Measurements from ENCODE around the gene INTS1.

- TF ChIP-seq, protein P1, sequence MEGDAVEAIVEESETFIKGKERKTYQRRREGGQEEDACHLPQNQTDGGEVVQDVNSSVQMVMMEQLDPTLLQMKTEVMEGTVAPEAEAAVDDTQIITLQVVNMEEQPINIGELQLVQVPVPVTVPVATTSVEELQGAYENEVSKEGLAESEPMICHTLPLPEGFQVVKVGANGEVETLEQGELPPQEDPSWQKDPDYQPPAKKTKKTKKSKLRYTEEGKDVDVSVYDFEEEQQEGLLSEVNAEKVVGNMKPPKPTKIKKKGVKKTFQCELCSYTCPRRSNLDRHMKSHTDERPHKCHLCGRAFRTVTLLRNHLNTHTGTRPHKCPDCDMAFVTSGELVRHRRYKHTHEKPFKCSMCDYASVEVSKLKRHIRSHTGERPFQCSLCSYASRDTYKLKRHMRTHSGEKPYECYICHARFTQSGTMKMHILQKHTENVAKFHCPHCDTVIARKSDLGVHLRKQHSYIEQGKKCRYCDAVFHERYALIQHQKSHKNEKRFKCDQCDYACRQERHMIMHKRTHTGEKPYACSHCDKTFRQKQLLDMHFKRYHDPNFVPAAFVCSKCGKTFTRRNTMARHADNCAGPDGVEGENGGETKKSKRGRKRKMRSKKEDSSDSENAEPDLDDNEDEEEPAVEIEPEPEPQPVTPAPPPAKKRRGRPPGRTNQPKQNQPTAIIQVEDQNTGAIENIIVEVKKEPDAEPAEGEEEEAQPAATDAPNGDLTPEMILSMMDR (IDR thresholded peaks at IDR 0.05): no peak
- TF ChIP-seq EZH2 (IDR thresholded peaks at IDR 0.05; ENCODE audit: borderline replicate concordance, insufficient read depth, low read depth, low read length, poor library complexity, severe bottlenecking): no peak
Measured at GRCh38 chr7:1468643-1469298, 35.4 kb downstream of the INTS1 start.

Measured in B cell (primary cell).